BJ (cell line): ENCODE data around the gene PKN3. TPM values are rescaled to one million over a fixed set of nuclear protein-coding genes. Genes with fewer than 3 reads are reported as not detected.

ENCODE experiments used
- CTCF ChIA-PET: fragments of 350-600 bp; formaldehyde crosslinking; extraction: SDS; loops from one replicate; lab custom pipeline; 2021; ENCODE audit warnings: antibody characterized with exemption, inconsistent platforms; lab: Yijun Ruan, JAX
- POLR2A ChIA-PET: fragments of 300-600 bp; sonication (Branson Sonifier 250); formaldehyde crosslinking; extraction: SDS; loops from one replicate; lab custom pipeline; 2021; ENCODE audit warnings: antibody characterized with exemption; lab: Charles Lee
- DNase-seq: peaks from one replicate; pipeline ENCODE4 v3.0.0-alpha.2; 2011; ENCODE audit warnings: low read depth
- H3K27me3 ChIP-seq: 2 replicates; pipeline ENCODE4 v1.6.0; 2011; ENCODE audit warnings: low read length; ENCODE audit not compliant: control insufficient read depth, insufficient read depth
- H3K36me3 ChIP-seq: 2 replicates; pipeline ENCODE4 v1.5.1; 2011; ENCODE audit warnings: low read length; ENCODE audit not compliant: control insufficient read depth, insufficient read depth
- H3K4me3 ChIP-seq: 2 replicates; pipeline ENCODE4 v1.5.1; 2011; ENCODE audit warnings: low read depth, mild to moderate bottlenecking, control low read depth, low read length
- polyA plus RNA-seq: library from polyadenylated mRNA; depleted of rRNA; stranded (reverse); fragments of >200 nt; gene quantifications from 2 replicates; pipeline ENCODE4 v1.2.3, GENCODE V29; 2011
- TF ChIP-seq, protein P1 (sequence below): IDR thresholded peaks from 2 replicates; pipeline ENCODE4 v1.5.1; 2011; ENCODE audit warnings: low read depth, mild to moderate bottlenecking, control low read depth, inconsistent platforms, low read length, moderate library complexity; ENCODE audit not compliant: insufficient read depth

PKN3 gene
- polyA plus RNA-seq, 1 experiment, result 3.4 TPM

DNA sequence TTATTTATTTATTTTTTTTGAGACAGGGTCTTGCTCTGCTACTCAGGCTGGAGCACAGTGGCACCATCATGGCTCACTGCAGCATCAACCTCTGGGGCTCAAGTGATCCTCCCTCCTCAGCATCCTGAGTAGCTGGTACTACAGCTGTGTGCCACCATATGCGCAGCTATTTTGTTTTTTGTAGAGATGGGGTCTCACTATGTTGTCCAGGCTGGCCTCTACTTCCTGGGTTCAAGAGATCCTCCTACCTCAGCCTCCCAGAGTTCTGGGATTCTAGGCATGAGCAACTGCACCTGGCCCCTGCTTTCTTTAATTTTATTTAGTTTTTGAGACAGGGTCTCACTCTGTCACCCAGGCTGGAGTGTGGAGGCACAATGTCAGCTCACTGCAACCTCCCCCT is 41.1 kb downstream of the PKN3 start:
- Histone ChIP-seq H3K36me3 (peaks cover 13% of the 10 kb centered on the region), H3K4me3 (no peak overlapping the region), H3K27me3 (no peaks in the 10 kb centered on the region)
- POLR2A ChIA-PET, result interaction anchor here (0.7 kb wide), 1 partner anchor 108 kb away, joined by 10 read pairs; no protein-coding TSS in a partner anchor
- TF ChIP-seq, protein P1, sequence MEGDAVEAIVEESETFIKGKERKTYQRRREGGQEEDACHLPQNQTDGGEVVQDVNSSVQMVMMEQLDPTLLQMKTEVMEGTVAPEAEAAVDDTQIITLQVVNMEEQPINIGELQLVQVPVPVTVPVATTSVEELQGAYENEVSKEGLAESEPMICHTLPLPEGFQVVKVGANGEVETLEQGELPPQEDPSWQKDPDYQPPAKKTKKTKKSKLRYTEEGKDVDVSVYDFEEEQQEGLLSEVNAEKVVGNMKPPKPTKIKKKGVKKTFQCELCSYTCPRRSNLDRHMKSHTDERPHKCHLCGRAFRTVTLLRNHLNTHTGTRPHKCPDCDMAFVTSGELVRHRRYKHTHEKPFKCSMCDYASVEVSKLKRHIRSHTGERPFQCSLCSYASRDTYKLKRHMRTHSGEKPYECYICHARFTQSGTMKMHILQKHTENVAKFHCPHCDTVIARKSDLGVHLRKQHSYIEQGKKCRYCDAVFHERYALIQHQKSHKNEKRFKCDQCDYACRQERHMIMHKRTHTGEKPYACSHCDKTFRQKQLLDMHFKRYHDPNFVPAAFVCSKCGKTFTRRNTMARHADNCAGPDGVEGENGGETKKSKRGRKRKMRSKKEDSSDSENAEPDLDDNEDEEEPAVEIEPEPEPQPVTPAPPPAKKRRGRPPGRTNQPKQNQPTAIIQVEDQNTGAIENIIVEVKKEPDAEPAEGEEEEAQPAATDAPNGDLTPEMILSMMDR, result no peak
- CTCF ChIA-PET, result interaction anchor here (1.3 kb wide), 2 partner anchors 10 to 17 kb away, joined by 3 to 6 read pairs; no protein-coding TSS in a partner anchor
- DNase-seq, result no peak

DNA sequence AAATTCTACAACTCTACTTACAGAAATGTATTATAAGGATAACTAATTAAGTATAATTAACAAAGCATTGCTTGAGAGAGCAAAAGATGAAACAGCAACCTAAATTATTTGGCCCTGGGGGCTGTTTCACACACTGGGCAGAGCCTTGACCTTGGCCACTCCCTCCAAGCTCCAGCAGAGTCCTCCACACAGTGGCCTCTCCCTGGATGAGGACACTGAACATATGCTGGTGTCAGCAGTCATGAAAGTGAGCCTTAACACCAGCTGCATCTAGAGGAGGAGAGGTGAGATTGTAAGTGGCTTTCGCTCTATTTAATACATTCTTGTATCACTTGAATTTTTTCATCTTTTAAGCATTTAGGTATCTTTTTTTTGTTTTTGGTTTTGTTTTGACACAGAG is 44.9 kb downstream of the PKN3 start:
- TF ChIP-seq, protein P1, result no peak
- Histone ChIP-seq H3K4me3 (no peak overlapping the region), H3K27me3 (no peaks in the 10 kb centered on the region), H3K36me3 (peaks cover 14% of the 10 kb centered on the region)
- DNase-seq, result no peak
- POLR2A ChIA-PET, result no interaction called here
- CTCF ChIA-PET, result interaction anchor here (1.9 kb wide), 1 partner anchor 13 kb away, joined by 5 read pairs; no protein-coding TSS in a partner anchor

DNA sequence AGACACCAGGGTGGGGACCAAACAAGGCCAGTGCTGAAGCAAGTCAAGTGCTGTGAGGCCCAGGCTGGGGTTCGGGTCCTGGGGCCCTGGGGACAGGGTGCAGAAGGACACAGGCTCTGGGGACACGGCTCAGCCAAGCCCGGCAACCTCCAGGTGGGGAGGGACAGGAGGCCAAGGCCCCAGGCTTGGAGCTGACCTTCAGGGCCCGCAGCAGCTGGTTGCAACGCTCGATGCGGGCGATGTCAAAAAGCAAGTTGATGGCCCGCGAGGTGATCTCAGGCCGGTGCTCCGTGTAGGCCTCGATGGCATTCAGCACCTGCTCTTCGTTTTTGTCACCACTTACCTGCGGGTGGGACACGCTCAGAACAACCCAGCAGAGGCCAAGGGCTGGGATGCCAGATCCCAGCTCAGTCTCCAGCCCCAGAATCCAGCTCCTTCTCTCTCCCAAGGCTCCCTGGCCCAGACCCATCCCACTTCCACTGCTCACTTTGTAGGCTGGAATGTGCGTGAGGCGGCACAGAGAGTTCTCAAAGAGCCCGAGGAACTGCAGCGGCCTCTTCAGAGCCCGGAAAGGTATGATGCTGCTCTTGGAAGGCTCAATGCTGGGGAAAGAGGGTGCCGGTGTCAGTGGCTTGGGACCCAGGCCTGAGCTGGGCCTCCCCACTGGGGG is 48.8 kb downstream of the PKN3 start:
- Histone ChIP-seq H3K36me3 (peaks cover 26% of the 10 kb centered on the region), H3K27me3 (no peaks in the 10 kb centered on the region), H3K4me3 (no peak overlapping the region)
- DNase-seq, result no peak
- POLR2A ChIA-PET, result no interaction called here
- CTCF ChIA-PET, result interaction anchor here (0.8 to 2.8 kb wide), 2 partner anchors 12 to 18 kb away, joined by 4 to 8 read pairs; no protein-coding TSS in a partner anchor
- TF ChIP-seq, protein P1, result no peak

DNA sequence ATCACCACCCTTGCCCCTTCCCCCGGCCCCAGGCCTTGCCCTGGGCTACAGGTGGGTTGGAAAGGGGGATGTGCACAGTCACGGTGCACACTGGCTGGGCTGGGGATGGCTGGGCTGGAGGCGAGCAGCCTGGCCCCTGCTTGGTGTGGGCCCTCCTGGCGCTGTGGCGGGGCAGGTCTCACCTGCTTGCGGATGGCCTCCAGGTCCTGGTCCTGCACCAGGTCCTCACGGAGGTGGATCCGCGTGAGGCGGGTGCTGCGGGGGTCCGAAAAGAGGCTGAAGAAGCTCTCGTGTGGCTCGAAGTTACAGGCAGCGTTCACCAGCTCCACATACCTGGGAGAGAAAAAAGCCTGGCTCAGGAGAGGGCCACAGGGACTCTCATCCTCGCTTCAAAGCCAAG is 51.3 kb downstream of the PKN3 start:
- ChIA-PET CTCF (interaction anchor here (0.7 kb wide), 1 partner anchor 8 kb away, joined by 3 read pairs; no protein-coding TSS in a partner anchor), POLR2A (no interaction called here)
- Histone ChIP-seq H3K36me3 (peaks cover 26% of the 10 kb centered on the region), H3K4me3 (no peak overlapping the region), H3K27me3 (no peaks in the 10 kb centered on the region)
- TF ChIP-seq, protein P1, result no peak
- no peak for DNase-seq

DNA sequence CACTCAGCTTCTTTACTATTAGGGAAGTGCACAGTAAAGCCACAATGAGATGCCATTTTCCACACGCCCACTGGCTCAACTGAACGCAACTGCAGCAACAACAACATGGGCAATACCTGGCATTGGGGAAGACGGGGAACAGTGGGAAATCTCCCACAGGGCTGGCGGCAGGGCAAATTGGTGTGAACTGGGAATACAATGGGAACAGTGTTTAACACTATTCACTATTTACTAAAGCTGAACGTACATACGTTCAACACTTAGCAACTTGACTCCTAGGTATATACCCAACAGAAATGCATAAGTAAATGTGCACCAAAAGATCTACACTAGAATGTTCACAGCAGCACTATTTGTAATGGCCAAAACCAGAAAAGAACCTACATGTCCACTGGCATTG is 55.3 kb downstream of the PKN3 start:
- CTCF ChIA-PET, result interaction anchor here (0.6 kb wide), 1 partner anchor 15 kb away, joined by 5 read pairs; no protein-coding TSS in a partner anchor

More for the DNA sequence above, 55.3 kb downstream of the PKN3 start:
- Histone ChIP-seq H3K36me3 (peaks cover 13% of the 10 kb centered on the region), H3K27me3 (no peaks in the 10 kb centered on the region), H3K4me3 (no peak overlapping the region)
- DNase-seq, result no peak
- POLR2A ChIA-PET, result interaction anchor here (0.6 kb wide), 1 partner anchor 16 kb away, joined by 9 read pairs; no protein-coding TSS in a partner anchor
- TF ChIP-seq, protein P1, result no peak
